Ovary (tissue), 10 donors: ENCODE measurements around the gene CENPVL1. TPM values are rescaled to one million over a fixed set of nuclear protein-coding genes. Genes with fewer than 3 reads are reported as not detected.
"Not testable (repeated sequence)": the region's sequence is repeated elsewhere in the genome, so short reads cannot be mapped to it uniquely, and the experiment has no call there.

Experiments used
- DNase-seq, 5 donors: peaks; one replicate each; pipeline ENCODE4 v3.0.0-alpha.2; 2019 to 2020
- H3K27ac ChIP-seq, 2 donors: fragments of 200-600 bp; one replicate each; pipeline versions ENCODE4 v1.5.1 to v1.8.0; 2019 to 2022
- H3K27me3 ChIP-seq: fragments of 200-600 bp; one replicate; pipeline ENCODE4 v1.8.0; 2022
- H3K36me3 ChIP-seq: fragments of 200-600 bp; sonication (generic); one replicate; pipeline ENCODE4 v1.5.1; 2019
- H3K4me1 ChIP-seq: one replicate; pipeline ENCODE4 v1.8.1; 2013; ENCODE audit warnings: mild to moderate bottlenecking, moderate library complexity; ENCODE audit not compliant: insufficient read depth
- H3K4me3 ChIP-seq: fragments of 200-600 bp; sonication (generic); one replicate; pipeline ENCODE4 v1.5.1; 2017
- H3K9me3 ChIP-seq, 2 donors: fragments of 200-600 bp in 1 of 2; sonication (generic) in 1 of 2; one replicate each; pipeline versions ENCODE4 v1.5.1 to v1.8.1; 2013 to 2019; ENCODE audit warnings: mild to moderate bottlenecking in 1 of 2, moderate library complexity in 1 of 2
- CTCF ChIP-seq, 3 donors: fragments of 450-650 bp in 2 of 3; fragments of 200-600 bp in 1 of 3; IDR thresholded peaks; one replicate each; pipeline versions ENCODE4 v1.5.1 to v1.8.0; 2016 to 2022; ENCODE audit warnings: antibody characterized with exemption in 3 of 3, mild to moderate bottlenecking in 1 of 3
- EP300 ChIP-seq: sonication (generic); formaldehyde crosslinking; IDR thresholded peaks from one replicate; pipeline ENCODE4 v1.6.1; 2017; ENCODE audit warnings: antibody characterized with exemption
- POLR2A ChIP-seq: fragments of 450-650 bp; IDR thresholded peaks from one replicate; pipeline ENCODE4 v1.6.1; 2017; ENCODE audit warnings: antibody characterized with exemption, mild to moderate bottlenecking, moderate library complexity
- WGBS, 3 donors: extraction: QIAGEN DNeasy Blood & Tissue Kit in 1 of 3; methylation state at CpG; one replicate each; pipeline versions ENCODE4 v1.1.5 to v1.1.7; 2013 to 2017; 5-methylcytosine and 5-hydroxymethylcytosine counted together
- intact Hi-C, 4 donors: fragments of 100-400 bp; cut with DNase I; formaldehyde crosslinking; loops; one replicate each; pipeline versions ENCODE4 v1.11.0 to v1.15.1; 2022 to 2023
- long read RNA-seq, 3 donors: library from polyadenylated mRNA in 2 of 3; unstranded in 2 of 3; transcript quantifications; one replicate each; pipeline ENCODE4 v2.0.0 and lab custom pipeline, GENCODE V29; 2021 to 2026
- polyA plus RNA-seq, 2 donors: library from polyadenylated mRNA; stranded (reverse); fragments of 200-250 nt in 1 of 2; fragments of 350-450 nt in 1 of 2; fragmentation: Illumina TruSeq in 1 of 2; extraction: RNeasy Lipid Tissue Mini Kit (QIAGEN cat#74804) in 1 of 2; gene quantifications; one replicate each; pipeline ENCODE4 v1.2.3, GENCODE V29; 2013 to 2014
- total RNA-seq, 7 donors: library from RNA; depleted of rRNA in 2 of 7; stranded (reverse); fragments of >200 nt in 2 of 7; fragmentation: NEBNext Ultra II Directional in 3 of 7; extraction: Animal tissue kit (Norgen Biotek cat#: 25700) in 3 of 7; gene quantifications; one replicate each; pipeline versions ENCODE4 v1.1.0 to v1.2.4, GENCODE V29; 2016 to 2023
- donor health status: DM: no; HTN: no; CAD: no; lungs with moderate emphysema.
- donor health status: DM: no; HTN: no; CAD: no.
- donor health status: Bipolar disorder and iron deficiency.
- donor health status: DM: yes; HTN: yes; CAD: no.
- donor health status: DM: no; HTN: no; CAD: no.
- donor health status: DM: yes; HTN: yes; CAD: no.

The CENPVL1 gene
- total RNA-seq, result not detected
- not detected for polyA plus RNA-seq
- long read RNA-seq, donor 1, result 0 reads
- long read RNA-seq, donor 2, result 0 reads
- long read RNA-seq, donor 3, result 0 reads

- intact Hi-C loops, DNase-seq, H3K27me3 ChIP-seq, H3K4me1 ChIP-seq, H3K4me3 ChIP-seq, H3K9me3 ChIP-seq, H3K27ac ChIP-seq, H3K36me3 ChIP-seq: not testable (repeated sequence)
- WGBS, 3 donors, result no CpG with 5 or more reads among the region's 87 CpGs
These were observed at the start of gene CENPVL1 for GRCh38 chrX:51710277-51711164. CENPVL1 (plus strand) TSS chrX:51710512; CDS start chrX:51710512, 0 bp downstream.

- no peak for DNase-seq
- WGBS, 3 donors, result 60 to 62% (median 61%) methylated on average over 5 of the region's 5 CpGs
- H3K9me3 ChIP-seq, result no peaks in the 10 kb centered on the region
- no peak for TF ChIP-seq POLR2A
- TF ChIP-seq CTCF (IDR thresholded peaks at IDR 0.05), result no peak
- TF ChIP-seq EP300, result no peak
- no peaks in the 10 kb centered on the region for H3K36me3 ChIP-seq
- no peaks in the 10 kb centered on the region for H3K4me1 ChIP-seq
- no peak overlapping the region for H3K4me3 ChIP-seq
- no peak overlapping the region for H3K27ac ChIP-seq
- intact Hi-C loops, result no loop called here
- H3K27me3 ChIP-seq, result no peaks in the 10 kb centered on the region
These were observed 44.3 kb upstream of the CENPVL1 start for GRCh38 chrX:51665981-51666380.

- H3K27me3 ChIP-seq, H3K4me1 ChIP-seq, intact Hi-C loops, H3K9me3 ChIP-seq, DNase-seq, H3K36me3 ChIP-seq, H3K27ac ChIP-seq, H3K4me3 ChIP-seq: not testable (repeated sequence)
- WGBS, 3 donors, result no CpG with 5 or more reads among the region's 18 CpGs
These were observed 30.5 kb upstream of the CENPVL1 start for GRCh38 chrX:51679689-51680433.

GRCh38 chrX:51681808-51682719, 28.2 kb upstream of the CENPVL1 start:
- H3K4me1 ChIP-seq, H3K4me3 ChIP-seq, H3K9me3 ChIP-seq, H3K27me3 ChIP-seq, H3K27ac ChIP-seq, intact Hi-C loops, DNase-seq, H3K36me3 ChIP-seq: not testable (repeated sequence)
- no CpG with 5 or more reads among the region's 88 CpGs for WGBS, 3 donors

- H3K36me3 ChIP-seq, H3K4me3 ChIP-seq, H3K27me3 ChIP-seq, DNase-seq, H3K27ac ChIP-seq, H3K9me3 ChIP-seq, H3K4me1 ChIP-seq, intact Hi-C loops: not testable (repeated sequence)
- no CpG with 5 or more reads among the region's 30 CpGs for WGBS, 3 donors
These were observed 27.6 kb upstream of the CENPVL1 start, which contains the start of gene CENPVL2 for GRCh38 chrX:51682720-51683062. CENPVL2 (minus strand) TSS chrX:51682831; CDS start chrX:51682831, 0 bp downstream.

GRCh38 chrX:51694254-51694653, 16.1 kb upstream of the CENPVL1 start:
- 62 to 72% (median 67%) methylated on average over 6 of the region's 6 CpGs for WGBS, 3 donors
- Histone ChIP-seq H3K27me3 (no peaks in the 10 kb centered on the region), H3K4me3 (no peak overlapping the region), H3K27ac (no peak overlapping the region), H3K9me3 (no peaks in the 10 kb centered on the region), H3K36me3 (no peaks in the 10 kb centered on the region), H3K4me1 (no peaks in the 10 kb centered on the region)
- TF ChIP-seq EP300, result no peak
- TF ChIP-seq POLR2A, result no peak
- TF ChIP-seq CTCF (IDR thresholded peaks at IDR 0.05), result no peak
- intact Hi-C loops, result no loop called here
- DNase-seq, result no peak
